KG1 (cell line): Measurements from ENCODE around the gene STARD13.
"Not testable (repeated sequence)": the region's sequence is repeated elsewhere in the genome, so short reads cannot be mapped to it uniquely, and the experiment has no call there.

Source experiments
- DNase-seq: peaks from one replicate; lab custom pipeline; 2025; lab: John Stamatoyannopoulos, UW

STARD13 gene

GRCh38 chr13:33176526-33176925, 109.0 kb downstream of the STARD13 start:
- DNase-seq = no peak

- DNase-seq = no peak
These were observed 109.6 kb downstream of the STARD13 start for GRCh38 chr13:33175991-33176390.

DNA sequence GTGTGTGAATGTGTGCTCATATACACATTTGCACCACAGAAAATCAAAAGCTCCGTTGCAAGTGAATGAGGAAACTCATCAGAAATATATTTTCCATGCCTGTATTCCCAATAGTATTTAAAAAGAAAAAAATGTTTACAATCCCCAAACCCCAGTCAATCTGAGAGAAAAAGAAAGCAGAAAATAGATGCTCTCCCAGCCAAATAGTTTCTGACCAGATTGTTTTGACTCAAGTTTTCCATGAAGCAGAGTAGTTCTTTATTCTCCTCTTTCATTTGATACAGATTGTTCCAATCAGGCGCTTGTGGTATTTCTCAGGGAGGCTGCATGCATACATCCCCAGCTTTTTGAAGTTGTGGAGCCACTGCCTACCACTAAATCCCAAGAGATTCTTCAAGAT, 110.6 kb downstream of the STARD13 start:
- DNase-seq = no peak

- DNase-seq = no peak
These were observed 111.1 kb downstream of the STARD13 start for GRCh38 chr13:33174491-33174890.

GRCh38 chr13:33172911-33173310, 112.6 kb downstream of the STARD13 start:
- no peak for DNase-seq

DNA sequence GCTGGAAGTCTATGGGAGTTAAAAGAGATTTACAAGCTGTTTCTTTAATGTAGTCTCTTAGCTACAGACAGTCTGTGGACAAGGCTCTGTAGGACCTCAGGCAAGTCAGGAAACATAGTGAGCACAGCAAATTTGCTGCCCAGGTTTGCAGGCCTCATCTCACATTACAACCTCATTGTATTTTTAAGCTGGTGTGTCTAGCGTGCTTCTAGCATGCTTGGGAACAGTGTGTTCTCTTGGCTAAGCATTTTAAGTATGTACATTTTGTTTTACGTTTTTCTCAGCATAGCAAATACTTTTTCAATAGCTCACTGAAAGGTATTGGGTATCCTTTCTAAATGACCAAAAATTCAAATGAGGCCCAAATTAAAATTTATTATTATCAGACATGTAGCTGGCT, 113.2 kb downstream of the STARD13 start:
- no peak for DNase-seq

- DNase-seq = no peak
These were observed 116.1 kb downstream of the STARD13 start for GRCh38 chr13:33169273-33169980.

DNA sequence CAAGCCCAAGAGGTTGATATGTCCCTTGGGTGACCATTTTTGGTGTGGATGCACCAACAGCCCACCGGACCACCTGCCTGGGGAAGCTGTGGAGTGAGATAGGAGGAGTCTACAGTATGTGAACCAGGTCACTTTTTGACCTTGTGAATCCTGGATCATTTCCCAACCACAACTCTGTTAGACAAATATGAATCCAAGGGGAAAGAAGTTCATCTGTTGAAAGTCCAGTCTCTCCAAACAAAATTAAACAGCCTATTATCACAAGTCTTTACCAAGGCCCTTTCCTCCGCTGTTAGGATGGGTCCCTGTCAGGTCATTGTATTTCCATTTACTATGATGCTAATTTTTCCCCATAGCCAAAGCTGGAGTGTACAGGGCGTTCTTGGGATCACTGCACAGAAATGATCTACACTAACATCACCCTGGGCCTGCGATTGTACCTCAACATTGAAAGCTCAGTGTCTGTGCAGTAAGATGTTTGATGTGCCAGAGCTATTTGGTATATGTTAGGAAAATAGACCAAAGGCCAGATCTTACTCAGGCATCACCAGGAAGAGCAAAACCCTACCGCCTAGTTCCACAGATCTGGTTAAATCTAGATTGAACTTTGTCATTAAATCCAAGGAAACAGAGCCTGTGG, 117.1 kb downstream of the STARD13 start:
- no peak for DNase-seq

DNA sequence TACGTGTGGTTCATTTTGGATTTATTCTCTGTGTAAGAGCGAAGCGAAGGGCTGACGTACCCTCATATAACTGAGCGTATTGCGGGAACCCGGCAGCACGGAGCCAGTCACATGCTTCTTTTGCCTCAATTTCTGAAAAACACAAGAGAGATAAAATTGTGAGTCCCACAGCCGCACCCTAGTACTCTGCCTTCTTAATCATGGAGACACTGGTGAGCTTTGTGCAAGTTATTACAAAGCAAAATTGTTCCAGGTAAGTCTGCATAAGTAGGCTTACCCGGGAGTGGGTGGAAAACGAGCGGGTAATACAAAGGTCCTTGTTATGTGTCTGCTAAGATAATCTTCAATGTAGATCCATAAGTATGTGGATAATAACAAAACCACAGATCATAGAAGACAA, 118.1 kb downstream of the STARD13 start:
- no peak for DNase-seq

- DNase-seq = no peak
These were observed 119.8 kb downstream of the STARD13 start for GRCh38 chr13:33165787-33166186.

- DNase-seq = no peak
These were observed 121.2 kb downstream of the STARD13 start for GRCh38 chr13:33164331-33164730.

GRCh38 chr13:33162725-33163124, 122.8 kb downstream of the STARD13 start:
- not testable (repeated sequence) for DNase-seq

- no peak for DNase-seq
These were observed 126.7 kb downstream of the STARD13 start for GRCh38 chr13:33158816-33159215.

DNA sequence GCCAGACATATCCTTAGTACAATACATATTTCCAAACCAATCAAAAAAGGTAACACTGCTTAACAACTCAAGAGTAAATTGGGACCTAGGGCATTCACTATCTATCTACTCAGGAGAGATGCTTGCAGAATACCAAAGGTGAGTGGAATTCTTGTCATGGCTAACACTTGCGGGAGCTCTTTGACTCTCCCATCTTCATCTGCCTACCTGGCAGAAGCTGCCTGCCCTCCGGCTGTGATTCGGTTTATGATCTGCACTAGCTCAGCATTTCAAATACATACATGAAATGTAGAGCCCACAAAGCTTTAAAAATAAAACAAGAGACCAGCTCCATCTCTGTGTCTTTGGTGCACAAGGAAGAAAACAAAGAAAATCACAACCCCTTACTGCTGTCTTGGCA, 127.3 kb downstream of the STARD13 start:
- no peak for DNase-seq

- no peak for DNase-seq
These were observed 130.6 kb downstream of the STARD13 start for GRCh38 chr13:33154911-33155310.

DNA sequence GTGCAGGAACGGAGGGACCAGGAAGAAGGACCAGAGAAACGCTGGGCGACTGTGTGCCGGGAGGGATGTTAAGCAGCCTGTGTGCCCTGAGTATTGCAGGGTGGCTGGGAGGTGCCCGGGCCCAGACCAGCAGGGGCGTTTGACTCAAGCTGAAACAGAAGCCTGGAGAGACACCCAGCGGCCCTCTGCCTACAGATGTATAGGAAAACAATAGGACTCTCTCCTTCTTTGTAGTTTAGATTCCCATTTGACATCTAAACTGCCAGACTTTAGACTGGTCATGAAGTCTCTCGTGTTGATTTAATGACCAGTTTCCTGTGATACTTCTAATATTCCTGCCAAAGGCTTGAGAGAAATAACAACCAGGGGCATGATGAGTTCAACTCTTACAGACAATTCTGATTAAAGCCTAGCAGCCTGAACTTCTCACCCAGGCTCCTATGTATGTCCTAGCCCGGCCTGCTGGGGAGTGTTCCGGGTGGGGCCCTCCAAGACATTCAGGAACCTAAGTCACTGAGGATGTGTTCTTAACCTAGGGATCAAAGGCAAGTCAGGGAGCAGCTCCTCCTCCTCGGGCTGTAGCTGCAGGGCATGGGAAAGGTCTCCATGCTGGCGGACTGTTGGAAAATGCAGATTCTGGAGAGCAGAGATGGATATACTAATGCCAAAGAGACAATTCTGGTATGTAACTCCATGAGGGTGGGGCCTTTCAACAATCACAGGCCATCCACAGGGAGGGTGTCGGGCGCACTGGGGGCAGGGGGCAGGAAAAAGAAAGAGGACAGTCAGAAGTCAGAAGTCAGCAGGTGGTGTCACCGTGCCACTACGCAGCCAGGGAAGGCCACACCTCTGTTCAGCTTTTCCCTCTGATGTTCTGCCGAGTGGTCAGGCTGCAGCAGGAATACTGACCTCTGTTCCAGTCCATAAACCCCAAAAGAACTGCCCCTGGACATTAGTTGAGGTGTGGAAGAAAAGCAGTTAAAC, 131.8 kb downstream of the STARD13 start:
- DNase-seq = no peak

- DNase-seq = no peak
These were observed 133.2 kb downstream of the STARD13 start for GRCh38 chr13:33152389-33152788.

DNA sequence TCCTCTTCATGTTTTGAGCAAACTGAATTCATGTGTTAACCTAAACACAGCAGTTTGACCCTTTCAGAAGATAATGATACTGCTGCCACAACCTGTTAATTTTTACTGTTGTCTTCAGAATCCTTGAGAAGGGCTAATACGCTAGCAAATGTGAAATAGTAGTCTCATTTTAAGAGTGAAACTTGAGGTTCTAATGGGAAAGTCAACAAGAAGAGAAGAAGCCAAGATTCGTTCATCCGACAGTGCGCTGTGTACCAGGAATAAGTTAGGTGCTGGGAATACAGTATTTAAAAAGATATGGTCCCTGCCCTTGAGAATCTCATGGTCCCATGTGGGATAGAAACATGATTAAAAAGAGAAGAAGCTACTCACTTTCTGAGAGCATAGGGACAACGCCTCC, 134.9 kb downstream of the STARD13 start:
- no peak for DNase-seq

DNA sequence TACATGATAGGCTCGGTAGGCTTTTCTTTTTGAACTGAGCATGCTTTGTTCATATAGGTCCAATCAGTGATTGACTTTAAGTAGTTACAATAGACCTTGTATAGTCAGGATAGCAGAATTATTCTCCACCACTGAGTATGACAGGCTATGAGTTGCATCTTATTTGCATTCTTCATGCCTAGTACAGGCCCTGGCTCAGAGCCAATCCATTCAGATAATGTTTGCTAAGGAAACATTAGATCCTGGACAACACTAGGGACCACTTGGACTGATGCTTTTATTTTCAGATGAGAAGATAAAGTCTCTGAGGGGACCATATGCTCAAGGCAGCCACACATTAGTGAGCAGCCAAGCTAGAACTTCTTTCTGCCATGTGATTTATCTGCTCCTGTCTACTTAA, 135.4 kb downstream of the STARD13 start:
- no peak for DNase-seq

GRCh38 chr13:33147832-33148231, 137.7 kb downstream of the STARD13 start:
- DNase-seq = no peak

GRCh38 chr13:33146843-33147611, 138.5 kb downstream of the STARD13 start:
- no peak for DNase-seq

GRCh38 chr13:33145667-33146066, 139.9 kb downstream of the STARD13 start:
- no peak for DNase-seq
